GM18498 (cell line): ENCODE data around the gene ADGRG1.

Experiments used
- ATAC-seq: cut with Tn5 transposase; IDR thresholded peaks from one replicate; pipeline ENCODE4 v1.9.1; 2021; ENCODE audit warnings: mild to moderate bottlenecking, moderate library complexity; ENCODE audit not compliant: unreplicated experiment

Gene ADGRG1

DNA sequence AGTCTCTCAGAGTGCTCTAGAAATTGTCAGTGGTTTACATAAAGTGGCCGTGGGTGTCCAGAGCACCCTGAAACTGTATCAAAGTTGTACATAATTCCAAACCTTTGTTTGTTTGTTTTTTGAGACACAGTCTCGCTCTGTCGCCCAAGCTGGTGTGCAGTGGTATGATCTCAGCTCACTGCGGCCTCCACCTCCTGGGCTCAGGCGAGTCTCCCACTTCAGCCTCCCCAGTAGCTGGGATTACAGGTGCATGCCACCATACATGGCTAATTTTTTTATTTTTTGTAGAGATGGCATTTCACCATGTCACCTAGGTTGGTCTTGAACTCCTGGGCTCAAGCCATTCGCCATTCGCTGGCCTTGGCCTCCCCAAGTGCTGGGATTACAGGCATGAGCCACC, 24.3 kb upstream of the ADGRG1 start:
- ATAC-seq = no peak

DNA sequence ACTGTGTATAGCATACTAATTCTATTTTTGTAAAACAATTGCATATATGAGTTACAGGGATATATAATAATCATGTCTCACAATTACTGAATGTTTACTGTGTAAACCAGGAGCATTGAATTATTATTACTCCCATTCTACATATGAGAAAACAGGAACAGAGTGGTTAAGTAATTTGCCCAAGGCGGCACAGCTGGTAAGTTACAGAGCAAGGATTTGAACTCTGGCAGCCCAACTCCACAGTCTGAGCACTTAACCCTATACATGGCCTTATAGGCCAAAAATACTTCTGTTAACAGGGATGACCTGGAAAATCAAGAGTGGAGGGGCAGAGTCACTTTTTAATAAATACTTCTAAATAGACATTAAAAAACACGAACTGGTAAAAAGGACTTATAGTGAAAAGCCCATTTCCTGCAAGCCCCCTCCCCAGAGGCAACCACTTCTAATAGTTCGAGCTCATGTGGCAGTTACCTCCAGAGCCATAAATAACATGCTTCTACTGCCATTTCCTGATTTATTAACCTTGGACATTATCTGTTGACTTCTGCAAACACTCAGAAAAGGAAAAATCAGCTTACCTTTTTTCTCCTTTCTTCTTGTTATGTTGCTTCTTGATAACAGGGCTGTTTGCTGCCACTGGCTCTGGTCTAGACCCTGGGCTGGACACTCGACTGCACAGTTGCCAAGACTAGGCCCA, 22.1 kb upstream of the ADGRG1 start:
- no peak for ATAC-seq

DNA sequence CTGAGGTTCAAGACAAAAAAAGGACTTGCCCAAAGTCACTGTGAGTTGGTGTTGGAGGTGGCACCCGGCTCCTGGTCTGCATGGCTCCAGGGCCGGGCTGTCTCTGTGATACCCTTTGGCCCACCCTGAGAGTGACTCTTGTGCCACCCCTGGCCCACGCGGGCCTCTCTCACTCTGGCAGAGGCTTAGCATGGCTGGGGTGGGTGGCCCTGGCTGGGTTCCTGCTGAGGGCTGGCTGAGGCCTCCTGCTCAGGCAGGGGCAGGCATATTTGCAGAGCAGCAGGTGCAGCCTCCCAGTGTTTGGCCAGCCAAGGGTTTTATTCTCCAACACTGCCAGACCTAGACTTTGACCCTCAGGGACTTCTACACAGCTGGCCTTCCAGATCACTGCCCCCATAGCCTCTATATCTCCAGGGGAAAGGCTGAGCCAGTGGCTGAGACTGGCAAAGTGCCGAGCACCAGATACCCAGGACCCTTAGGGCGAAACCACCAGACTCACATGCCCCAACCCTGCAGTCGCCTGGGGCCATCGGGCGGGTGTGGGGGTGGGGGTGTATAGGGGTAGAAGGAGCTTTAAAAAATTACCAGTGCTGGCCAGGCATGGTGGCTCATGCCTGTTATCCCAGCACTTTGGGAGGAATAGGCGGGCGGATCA, 21.5 kb upstream of the ADGRG1 start:
- ATAC-seq = no peak

DNA sequence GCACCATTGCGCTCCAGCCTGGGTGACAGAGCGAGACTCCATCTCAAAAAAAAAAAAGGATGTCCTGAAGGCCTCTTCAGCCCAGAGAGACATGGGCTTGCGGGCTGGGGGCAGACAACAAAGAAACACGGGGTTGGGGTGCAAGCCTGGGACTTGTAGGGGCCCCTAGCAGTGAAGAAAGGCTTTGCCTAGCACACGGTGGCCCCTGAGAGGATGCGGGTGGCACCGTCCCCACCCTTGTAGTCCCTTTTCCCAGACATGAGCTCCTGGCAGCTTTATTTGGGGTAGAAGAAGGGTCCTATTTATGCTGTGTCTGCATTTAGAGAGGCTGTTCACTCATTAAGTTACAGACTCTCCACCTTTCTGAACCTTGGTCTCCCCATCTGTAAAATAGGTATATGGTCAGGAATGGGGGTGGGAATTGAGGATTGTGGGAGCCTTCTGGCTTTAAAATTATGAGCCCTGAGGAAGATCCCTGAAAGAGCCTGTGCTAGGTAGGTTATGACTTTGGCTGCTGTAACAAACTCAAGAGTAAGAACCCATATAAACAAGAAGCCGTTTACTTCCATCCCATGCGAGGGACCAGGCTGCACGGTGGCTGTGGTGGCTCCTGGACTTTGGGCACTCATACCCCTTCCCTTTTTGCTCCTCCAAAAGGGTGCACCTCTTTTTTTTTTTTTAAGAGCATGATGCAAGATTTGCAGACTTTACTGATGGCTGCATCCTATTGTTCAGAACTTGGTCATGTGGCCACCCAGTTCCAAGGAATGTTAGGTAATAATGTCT, 20.6 kb upstream of the ADGRG1 start:
- no peak for ATAC-seq

DNA sequence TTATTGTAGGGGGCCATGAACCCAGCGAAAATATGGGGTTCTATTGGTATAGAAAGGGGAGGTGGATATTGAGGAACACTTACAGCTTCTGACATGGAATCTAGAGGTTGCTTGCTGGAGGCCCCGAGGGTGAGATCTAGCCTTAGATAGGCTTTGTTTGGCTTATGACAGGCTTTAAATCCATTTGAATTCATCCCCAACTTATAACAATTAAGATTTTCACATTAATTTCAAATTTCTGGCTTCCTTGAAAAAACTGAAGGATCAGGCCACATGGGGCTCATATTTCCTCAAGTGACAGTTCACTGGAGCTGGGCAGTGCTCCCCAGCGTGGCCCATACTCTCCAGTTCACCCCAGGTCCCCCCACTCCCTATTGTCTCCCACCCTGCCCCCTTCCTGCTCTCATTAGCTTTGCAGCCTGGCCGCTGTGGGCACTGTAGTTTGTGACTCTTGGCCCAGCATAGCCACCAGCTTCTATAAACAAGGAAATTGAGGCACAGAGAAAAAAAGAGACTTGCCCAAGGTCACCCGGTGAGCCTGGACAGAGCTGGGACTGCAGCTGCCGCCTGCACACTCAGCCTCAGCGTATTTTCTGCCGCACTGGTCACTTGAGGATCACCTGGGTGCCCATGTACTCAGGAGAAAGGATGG, 19.8 kb upstream of the ADGRG1 start:
- no peak for ATAC-seq

DNA sequence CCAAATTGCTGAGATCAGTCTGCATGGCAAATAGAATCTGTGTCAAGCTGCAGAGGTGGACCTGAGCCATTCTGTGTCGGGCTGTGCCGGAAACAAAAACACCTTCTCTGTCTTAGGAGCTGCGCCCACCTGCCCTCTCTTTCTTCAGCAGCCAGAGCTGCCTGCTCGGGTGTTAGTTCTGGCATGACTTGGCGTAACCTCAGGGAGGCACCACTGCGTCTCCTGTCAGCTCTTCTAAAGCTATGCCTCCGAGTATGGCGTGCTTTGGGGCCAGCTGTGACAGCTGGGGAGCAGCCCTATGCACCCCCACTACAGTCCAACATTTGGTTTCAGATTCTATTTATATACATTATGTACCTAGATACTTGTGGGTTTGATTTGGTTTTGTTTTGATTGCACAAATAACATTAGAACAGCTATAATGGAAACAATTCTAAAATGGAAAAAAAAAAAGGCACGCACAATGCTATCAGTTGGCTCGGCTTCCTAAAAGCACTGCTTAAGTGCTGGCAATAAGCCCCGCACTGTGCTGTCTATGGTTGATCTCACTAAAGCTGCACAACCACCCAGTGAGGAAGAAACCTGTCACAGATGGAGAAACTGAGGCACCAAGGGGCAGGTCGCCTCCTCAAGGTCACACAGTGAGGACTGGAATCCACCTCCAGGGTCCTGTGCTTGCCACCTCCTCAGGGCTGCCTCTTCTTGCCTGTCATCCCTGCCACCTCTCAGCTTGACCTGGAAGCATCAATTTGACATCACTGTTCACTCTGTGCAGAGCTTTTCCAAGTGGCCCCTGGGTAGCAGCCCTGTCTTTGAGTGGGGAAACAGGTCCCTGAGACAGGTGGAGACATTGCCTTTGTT, 18.7 kb upstream of the ADGRG1 start:
- peak; percentile 96 for ATAC-seq

DNA sequence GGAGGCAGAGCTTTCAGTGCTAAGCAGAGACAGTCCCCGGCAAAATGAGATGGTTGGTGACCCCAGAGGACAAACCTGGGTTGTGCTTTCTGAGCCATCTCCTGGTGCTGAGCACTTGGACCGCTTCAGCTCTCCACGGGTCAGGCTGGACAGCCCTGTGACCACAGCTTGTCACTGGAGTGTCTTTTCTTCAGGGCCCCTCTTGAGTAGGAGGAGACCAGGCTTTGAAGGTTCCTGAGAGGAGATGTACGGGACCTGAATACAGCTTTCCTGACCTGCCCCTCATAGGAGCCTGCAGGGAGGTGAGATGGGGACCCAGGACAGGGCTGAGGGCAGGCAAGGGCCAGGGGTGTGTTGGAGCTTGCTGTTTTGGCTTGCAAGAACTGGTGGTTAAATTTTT, 17.8 kb upstream of the ADGRG1 start:
- no peak for ATAC-seq

DNA sequence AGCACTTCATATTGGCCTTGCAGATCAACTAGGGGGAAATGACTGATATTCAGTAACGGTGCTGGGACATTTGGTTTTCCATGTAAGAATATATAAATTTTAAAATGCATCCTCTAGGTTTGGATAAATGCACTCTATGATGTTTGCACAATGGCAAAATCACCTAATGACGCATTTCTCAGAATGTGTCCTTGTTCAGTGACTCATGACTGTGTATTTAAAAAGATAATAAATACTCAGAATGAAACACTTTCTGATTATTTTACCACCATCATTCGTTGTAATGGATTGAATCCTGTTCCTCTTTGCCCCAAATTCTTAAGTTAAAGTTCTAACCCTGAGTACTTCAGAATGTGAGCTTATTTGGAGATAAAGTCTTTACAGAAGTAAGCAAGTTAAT, 17.2 kb upstream of the ADGRG1 start:
- no peak for ATAC-seq

DNA sequence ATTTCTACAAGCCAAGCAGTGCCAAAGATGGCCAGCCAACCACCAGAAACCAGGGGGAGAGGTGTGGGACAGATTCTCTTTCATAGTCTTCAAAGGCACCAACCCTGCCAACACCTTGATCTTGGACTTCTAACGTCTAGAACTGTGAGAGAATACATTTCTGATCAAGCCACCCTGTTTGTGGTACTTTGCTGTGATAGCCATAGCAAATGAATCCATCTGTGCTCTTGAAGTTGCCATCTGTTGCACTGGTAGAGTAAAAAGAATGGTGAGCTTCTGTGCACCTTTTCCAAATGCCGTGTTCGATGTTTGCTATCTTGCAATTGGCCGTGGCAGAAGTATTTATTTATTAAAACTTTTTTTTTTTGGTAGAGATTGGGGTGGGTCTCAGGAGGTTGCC, 16.7 kb upstream of the ADGRG1 start:
- no peak for ATAC-seq

DNA sequence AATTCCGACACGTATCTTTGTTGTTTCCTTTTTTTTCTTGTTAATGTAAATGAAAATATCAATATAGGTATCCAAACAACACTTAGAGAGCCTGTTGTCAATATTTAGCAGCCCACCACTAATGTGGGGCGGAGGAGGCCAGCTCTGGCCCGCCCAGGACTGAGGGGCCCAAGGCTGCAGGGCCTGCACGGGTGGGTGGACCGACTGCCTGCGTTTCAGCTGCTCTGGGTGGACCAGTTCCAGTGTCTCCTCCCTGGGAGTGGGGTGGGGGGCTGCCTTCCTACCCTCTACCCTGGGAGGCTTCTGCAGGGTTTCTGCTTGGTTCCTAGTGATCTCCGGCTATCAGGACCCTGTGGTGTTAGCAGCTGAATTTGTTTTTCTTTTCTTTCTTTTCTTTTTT, 15.9 kb upstream of the ADGRG1 start:
- ATAC-seq = no peak

DNA sequence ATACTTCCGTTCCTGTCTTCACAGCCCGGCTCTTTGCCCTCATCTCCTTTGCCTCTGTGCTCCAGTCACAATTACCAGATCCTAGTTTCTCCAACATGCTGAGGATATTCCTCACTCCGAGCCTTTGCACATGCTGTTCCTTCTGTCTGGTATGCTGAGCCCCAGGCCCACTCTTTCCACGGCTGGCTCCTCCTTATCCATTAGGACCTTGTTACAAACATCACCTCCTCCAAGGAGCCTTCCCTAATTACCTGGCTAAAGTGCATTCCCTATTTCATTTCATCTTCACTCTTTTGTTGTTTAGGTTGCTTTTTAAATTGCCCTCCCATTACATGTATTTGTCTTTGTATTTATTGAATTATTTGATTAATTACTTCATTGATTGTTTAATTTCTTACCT, 14.9 kb upstream of the ADGRG1 start:
- ATAC-seq = no peak

DNA sequence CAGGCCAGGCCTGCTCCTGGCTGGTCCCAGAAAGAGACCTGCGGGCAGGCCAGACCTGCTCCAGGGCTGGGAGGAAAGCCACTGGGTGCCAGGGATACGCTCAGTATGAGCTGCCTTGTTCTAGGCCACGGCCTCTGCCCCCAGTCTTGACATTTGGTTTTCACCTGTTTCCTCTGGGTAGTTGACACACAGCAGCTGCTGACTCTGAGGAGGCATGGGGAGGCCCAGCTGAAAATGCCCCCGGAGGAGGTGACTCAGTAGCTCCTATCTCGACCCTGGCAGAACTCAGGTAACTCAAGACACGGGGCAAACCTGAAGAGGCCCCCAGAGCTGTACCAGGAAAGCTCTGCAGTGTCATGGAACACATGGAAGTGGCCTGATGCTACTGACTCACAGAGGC, 13.9 kb upstream of the ADGRG1 start:
- no peak for ATAC-seq

DNA sequence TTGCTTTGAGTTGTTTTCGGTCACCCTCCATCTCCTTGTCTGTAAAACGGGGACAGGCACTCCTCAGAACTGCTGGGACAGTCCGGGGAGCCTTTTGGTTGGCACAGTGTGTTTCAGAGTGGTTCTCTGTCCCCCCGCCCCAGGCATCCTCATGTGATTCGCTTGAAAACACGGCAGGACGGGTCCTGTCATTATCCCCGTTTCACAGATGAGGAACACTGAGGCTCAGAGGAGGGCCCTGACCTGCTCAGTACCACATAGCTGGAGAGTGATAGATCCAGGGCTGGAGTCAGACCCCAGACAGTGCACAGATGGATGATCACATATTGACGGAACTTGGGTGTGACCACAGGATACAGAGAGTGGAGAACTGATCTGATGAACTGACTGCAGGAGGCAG, 13.5 kb upstream of the ADGRG1 start:
- no peak for ATAC-seq

DNA sequence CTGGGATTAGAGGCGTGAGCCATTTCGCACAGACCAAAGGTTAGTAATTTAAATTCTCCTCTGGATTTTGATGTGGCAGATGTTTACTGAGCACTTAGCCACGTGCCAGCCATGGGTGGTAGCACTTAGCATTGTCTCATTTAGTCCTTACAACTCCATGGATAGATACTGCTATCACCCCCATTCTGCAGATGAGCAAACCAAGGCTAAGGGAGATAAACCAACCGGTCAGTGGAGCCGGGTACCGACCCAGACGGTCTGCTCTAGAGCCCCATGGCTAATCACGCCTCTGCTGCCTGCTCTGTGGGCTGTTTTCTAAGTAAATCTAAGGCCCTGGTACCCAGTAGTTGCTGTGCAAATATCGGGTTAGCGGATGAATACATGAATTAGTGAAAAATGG, 12.6 kb upstream of the ADGRG1 start:
- ATAC-seq = no peak

DNA sequence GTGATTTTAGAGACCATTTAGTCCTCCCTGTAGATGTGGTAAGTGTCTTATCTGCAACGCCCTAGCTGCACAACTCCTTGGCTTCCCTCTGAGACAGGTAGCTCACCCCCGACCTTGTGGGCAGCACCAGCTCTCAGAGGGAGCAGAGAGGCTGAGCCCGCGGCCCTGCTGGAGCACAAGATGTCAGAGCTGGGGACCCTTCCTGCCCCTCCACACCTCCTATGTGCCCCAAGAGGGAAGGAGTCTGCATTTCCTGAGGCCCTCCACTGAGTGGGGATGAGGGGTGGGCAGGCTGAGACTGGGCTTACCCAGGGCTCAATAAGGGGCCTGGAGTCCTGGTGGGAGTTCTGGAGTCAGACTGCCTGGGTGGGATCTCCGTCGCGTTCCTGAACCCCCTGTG, 12.2 kb upstream of the ADGRG1 start:
- ATAC-seq = no peak

DNA sequence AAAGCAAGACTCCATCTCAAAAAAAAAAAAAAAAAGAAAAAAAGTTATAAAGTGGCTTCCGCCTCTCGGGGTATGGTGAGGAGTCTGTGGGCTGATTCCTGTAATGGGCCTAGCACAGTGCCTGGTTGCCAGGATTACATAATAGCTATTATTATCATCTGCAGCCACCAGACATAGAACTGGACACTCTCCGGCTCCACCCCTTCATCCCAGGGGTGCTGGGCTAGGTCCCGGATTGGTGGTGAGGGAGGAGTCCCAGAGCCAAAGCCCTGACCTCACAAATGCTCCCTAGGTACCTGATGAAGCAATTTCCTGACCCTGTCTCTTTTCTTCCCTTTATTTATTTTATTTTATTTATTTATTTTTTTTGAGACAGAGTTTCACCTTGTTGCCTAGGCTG, 11.6 kb upstream of the ADGRG1 start:
- no peak for ATAC-seq

DNA sequence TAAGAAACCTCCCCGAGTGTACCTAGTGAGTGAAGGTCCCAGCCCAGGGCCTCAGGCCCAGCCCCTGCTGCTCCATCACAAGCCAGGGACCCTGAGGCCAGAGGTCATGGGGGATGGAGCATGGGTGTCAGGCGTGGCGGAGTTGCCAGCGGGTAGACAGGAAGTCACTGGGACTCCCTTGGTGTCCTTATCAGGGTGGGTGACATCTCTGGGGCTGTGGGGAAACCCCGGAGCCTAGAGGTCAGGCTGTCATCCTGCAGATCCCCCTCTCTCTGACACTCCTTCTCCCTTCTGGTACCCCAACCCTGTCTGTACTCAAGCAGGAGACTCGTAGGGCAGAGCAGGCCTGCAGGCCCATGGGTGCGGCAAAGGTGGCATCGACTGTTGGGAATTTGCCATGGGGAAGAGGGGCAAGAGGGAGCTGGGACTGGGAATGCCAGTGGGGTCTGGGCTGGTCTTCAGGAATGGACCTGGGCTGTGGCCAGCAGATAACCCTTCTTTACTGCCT, 10.8 kb upstream of the ADGRG1 start:
- no peak for ATAC-seq

DNA sequence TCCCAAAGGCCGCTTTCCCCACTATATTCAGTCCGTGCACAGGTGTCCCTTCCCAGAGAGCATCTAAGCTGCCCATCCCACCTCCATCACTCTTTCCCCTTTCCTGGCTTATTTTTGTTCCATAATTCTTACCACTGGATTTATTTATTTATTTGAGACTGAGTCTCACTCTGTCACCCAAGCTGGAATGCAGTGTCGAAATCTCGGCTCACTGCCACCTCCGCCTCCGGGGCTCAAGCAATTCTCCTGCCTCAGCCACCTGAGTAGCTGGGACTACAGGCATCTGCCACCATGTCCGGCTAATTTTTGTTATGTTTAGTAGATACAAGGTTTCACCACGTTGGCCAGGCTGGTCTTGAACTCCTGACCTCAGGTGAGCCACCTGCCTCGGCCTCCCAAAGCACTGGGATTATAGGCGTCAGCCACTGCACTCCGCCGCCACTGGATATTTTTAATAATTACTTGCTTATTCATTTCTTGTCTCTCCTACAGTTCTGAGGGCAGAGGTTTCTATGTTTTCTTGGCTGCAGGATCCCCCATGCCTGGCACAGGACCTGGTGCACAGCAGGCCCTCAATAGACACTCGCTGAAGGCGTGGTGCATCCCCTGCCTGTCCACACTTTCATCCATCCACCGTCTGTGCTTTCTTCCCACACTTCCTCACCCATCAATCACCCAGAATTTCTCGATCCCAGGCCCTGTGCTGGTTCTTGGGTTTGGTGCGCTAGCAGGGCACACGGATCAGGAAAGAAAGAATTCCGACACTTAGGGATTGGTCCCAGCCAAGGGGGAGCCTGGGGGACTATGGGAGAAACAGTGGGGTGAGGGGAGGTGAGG, 9.9 kb upstream of the ADGRG1 start:
- ATAC-seq = no peak

DNA sequence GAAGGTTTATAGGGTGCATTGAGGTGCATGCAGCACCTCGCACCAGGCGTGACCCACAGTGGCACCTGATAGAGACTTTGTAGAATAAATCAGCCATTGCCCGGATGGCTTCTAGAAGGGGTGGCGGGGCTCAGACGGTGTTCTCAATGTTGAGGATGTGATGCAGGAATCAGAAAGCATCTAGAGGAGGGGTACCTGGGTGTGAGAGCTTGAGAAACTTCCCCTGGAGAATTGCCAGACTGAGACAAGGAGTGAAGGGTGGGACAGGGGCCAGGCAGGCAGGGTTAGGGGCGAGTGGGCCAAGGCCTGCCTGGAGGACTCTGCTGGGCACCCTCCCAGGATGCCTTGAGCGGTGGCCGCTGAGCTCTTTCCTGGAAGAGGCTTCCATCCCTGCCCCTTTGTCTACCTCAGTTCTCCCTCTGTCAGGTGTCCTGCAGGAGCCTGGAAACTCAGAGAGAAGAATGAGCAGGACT, 9.3 kb upstream of the ADGRG1 start:
- ATAC-seq = no peak
